ENCODE data around the gene KDELR3. TPM values are rescaled to one million over a fixed set of nuclear protein-coding genes. Genes with fewer than 3 reads are reported as not detected.
"Not testable (repeated sequence)": the region's sequence is repeated elsewhere in the genome, so short reads cannot be mapped to it uniquely, and the experiment has no call there.

Gene KDELR3
- total RNA-seq, 2 donors from 2014 or later = 17.2 to 22.7 TPM

- intact Hi-C loops (cut with DNase I, micrococcal nuclease) = no loop called here
- DNase-seq (no peak), ATAC-seq (peak; percentile 55)
Observed at GRCh38 chr22:38454353-38455075, 13.4 kb upstream of the KDELR3 start.

- no peak for ATAC-seq
- DNase-seq = no peak
- intact Hi-C loops (cut with DNase I, micrococcal nuclease) = no loop called here
Observed at GRCh38 chr22:38455076-38455529, 12.8 kb upstream of the KDELR3 start, which contains the start of gene KCNJ4. Gene KCNJ4 (minus strand): TSS chr22:38455199. CDS start chr22:38428132, 27,067 bp downstream.

- no peak for DNase-seq
- intact Hi-C loops (cut with DNase I, micrococcal nuclease) = no loop called here
- ATAC-seq = no peak
Observed at GRCh38 chr22:38455530-38456271, 12.2 kb upstream of the KDELR3 start.

- no peak for DNase-seq
- intact Hi-C loops (cut with DNase I, micrococcal nuclease) = no loop called here
- ATAC-seq = no peak
Observed at GRCh38 chr22:38456272-38456835, 11.5 kb upstream of the KDELR3 start.

GRCh38 chr22:38456841-38457699 lies 10.8 kb upstream of the KDELR3 start:
- DNase-seq (no peak), ATAC-seq (no peak)
- intact Hi-C loops (cut with DNase I, micrococcal nuclease) = no loop called here

- no peak for DNase-seq
- no peak for ATAC-seq
- intact Hi-C loops (cut with DNase I, micrococcal nuclease) = no loop called here
Observed at GRCh38 chr22:38460426-38460840, 7.5 kb upstream of the KDELR3 start.

- ATAC-seq = no peak
- intact Hi-C loops (cut with DNase I, micrococcal nuclease) = no loop called here
- no peak for DNase-seq
Observed at GRCh38 chr22:38461057-38461413, 6.9 kb upstream of the KDELR3 start.

GRCh38 chr22:38461414-38462081 lies 6.3 kb upstream of the KDELR3 start:
- DNase-seq (peak; percentile 76 to 84), ATAC-seq (peak; percentile 79)
- intact Hi-C loops (cut with DNase I, micrococcal nuclease) = no loop called here

- ATAC-seq = peak; percentile 19
- peak in 1 of 2 donors; percentile 42 for DNase-seq
- intact Hi-C loops (cut with DNase I, micrococcal nuclease) = no loop called here
Observed at GRCh38 chr22:38462960-38463784, 4.7 kb upstream of the KDELR3 start.

GRCh38 chr22:38464992-38465672 lies 2.8 kb upstream of the KDELR3 start:
- no peak for ATAC-seq
- intact Hi-C loops (cut with DNase I, micrococcal nuclease) = no loop called here
- DNase-seq = no peak

GRCh38 chr22:38465673-38466490 lies 2.0 kb upstream of the KDELR3 start:
- peak; percentile 34 for ATAC-seq
- DNase-seq = no peak
- intact Hi-C loops (cut with DNase I, micrococcal nuclease) = no loop called here

GRCh38 chr22:38467438-38467903 lies 425 bp upstream of the KDELR3 start:
- ATAC-seq (peak; percentile 65), DNase-seq (peak; percentile 55 to 67)
- intact Hi-C loops (cut with DNase I, micrococcal nuclease) = no loop called here

GRCh38 chr22:38468443-38469305 lies 778 bp downstream of the KDELR3 start:
- intact Hi-C loops (cut with DNase I, micrococcal nuclease) = no loop called here
- no peak for DNase-seq
- ATAC-seq = peak; percentile 16

- no peak for DNase-seq
- intact Hi-C loops (cut with DNase I, micrococcal nuclease) = no loop called here
Observed at GRCh38 chr22:38469306-38469781, 1.4 kb downstream of the KDELR3 start.

GRCh38 chr22:38470179-38470578 lies 2.3 kb downstream of the KDELR3 start:
- DNase-seq; ATAC-seq; intact Hi-C loops (cut with DNase I, micrococcal nuclease): not testable (repeated sequence)

More at GRCh38 chr22:38469306-38469781, 1.4 kb downstream of the KDELR3 start:
- ATAC-seq = no peak
